NT2/D1 (cell line): ENCODE data around the gene PTPRG.

Source experiments
- SUZ12 ChIP-seq: IDR thresholded peaks from 2 replicates; pipeline ENCODE4 v1.6.1; 2011; ENCODE audit not compliant: insufficient read length, insufficient read depth; ENCODE audit errors: extremely low read depth
- YY1 ChIP-seq: IDR thresholded peaks from 2 replicates; pipeline ENCODE4 v1.6.1; 2011; ENCODE audit not compliant: insufficient read length, insufficient read depth

DNA sequence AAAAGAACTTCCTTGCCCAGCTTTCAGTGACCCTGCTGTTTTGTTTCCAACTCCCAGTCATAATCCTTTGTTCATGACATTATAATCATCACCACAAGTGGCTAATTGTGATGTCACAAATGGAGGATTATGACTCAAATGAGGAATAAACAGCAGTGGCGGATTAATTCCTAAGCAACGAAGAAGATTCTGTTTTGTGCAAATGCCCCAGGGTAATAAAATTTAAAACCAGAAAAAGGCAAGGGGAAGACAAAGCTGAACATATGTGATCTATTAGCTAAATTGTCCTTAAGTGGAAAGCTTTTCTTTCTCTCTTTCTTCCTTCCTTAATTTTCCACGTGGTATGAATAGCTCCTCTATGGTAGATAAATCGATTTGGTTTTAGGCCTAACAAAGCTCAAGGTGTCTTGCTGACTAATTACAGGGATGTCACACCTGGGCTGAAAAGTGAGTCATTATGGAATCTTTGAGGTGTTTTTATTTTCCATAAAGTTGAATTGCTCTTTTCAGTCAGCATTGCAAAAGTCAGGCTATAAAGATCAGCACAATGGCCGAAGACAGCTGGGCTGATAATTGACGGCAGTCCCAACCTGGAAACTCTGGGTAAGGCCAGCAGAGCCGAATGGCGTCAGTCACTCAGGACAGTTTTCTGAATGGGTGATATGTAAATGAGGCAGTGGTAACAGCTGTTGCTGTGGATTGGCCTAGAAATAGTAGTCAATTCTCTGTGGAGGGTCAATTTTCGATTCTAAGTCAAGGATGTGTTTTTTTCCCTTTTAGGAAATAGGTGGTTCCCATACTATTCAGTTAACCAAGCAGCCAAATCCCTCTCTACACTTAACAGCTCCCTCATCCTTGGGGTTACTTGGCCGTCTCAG is 121.5 kb downstream of the PTPRG start:
- no peak for TF ChIP-seq YY1
- TF ChIP-seq SUZ12 = no peak
